Ovary (tissue), 9 donors: ENCODE measurements around the gene KIF6. TPM values are rescaled to one million over a fixed set of nuclear protein-coding genes. Genes with fewer than 3 reads are reported as not detected.

Experiments
- DNase-seq, 5 donors: peaks; one replicate each; pipeline ENCODE4 v3.0.0-alpha.2; 2019 to 2020
- H3K27ac ChIP-seq, 2 donors: fragments of 200-600 bp; one replicate each; pipeline versions ENCODE4 v1.5.1 to v1.8.0; 2019 to 2022
- H3K27me3 ChIP-seq: fragments of 200-600 bp; one replicate; pipeline ENCODE4 v1.8.0; 2022
- H3K36me3 ChIP-seq: fragments of 200-600 bp; sonication (generic); one replicate; pipeline ENCODE4 v1.5.1; 2019
- H3K4me1 ChIP-seq: one replicate; pipeline ENCODE4 v1.8.1; 2013; ENCODE audit warnings: mild to moderate bottlenecking, moderate library complexity; ENCODE audit not compliant: insufficient read depth
- H3K4me3 ChIP-seq: fragments of 200-600 bp; sonication (generic); one replicate; pipeline ENCODE4 v1.5.1; 2017
- H3K9me3 ChIP-seq, 2 donors: fragments of 200-600 bp in 1 of 2; sonication (generic) in 1 of 2; one replicate each; pipeline versions ENCODE4 v1.5.1 to v1.8.1; 2013 to 2019; ENCODE audit warnings: mild to moderate bottlenecking in 1 of 2, moderate library complexity in 1 of 2
- CTCF ChIP-seq, 3 donors: fragments of 450-650 bp in 2 of 3; fragments of 200-600 bp in 1 of 3; IDR thresholded peaks; one replicate each; pipeline versions ENCODE4 v1.5.1 to v1.8.0; 2016 to 2022; ENCODE audit warnings: antibody characterized with exemption in 3 of 3, mild to moderate bottlenecking in 1 of 3
- EP300 ChIP-seq: sonication (generic); formaldehyde crosslinking; IDR thresholded peaks from one replicate; pipeline ENCODE4 v1.6.1; 2017; ENCODE audit warnings: antibody characterized with exemption
- POLR2A ChIP-seq: fragments of 450-650 bp; IDR thresholded peaks from one replicate; pipeline ENCODE4 v1.6.1; 2017; ENCODE audit warnings: antibody characterized with exemption, mild to moderate bottlenecking, moderate library complexity
- WGBS, 3 donors: extraction: QIAGEN DNeasy Blood & Tissue Kit in 1 of 3; methylation state at CpG; one replicate each; pipeline versions ENCODE4 v1.1.5 to v1.1.7; 2013 to 2017; 5-methylcytosine and 5-hydroxymethylcytosine counted together
- intact Hi-C, 4 donors: fragments of 100-400 bp; cut with DNase I; formaldehyde crosslinking; loops; one replicate each; pipeline versions ENCODE4 v1.11.0 to v1.15.1; 2022 to 2023
- polyA plus RNA-seq, 2 donors: library from polyadenylated mRNA; stranded (reverse); fragments of 200-250 nt in 1 of 2; fragments of 350-450 nt in 1 of 2; fragmentation: Illumina TruSeq in 1 of 2; extraction: RNeasy Lipid Tissue Mini Kit (QIAGEN cat#74804) in 1 of 2; gene quantifications; one replicate each; pipeline ENCODE4 v1.2.3, GENCODE V29; 2013 to 2014
- total RNA-seq, 7 donors: library from RNA; depleted of rRNA in 2 of 7; stranded (reverse); fragments of >200 nt in 2 of 7; fragmentation: NEBNext Ultra II Directional in 3 of 7; extraction: Animal tissue kit (Norgen Biotek cat#: 25700) in 3 of 7; gene quantifications; one replicate each; pipeline versions ENCODE4 v1.1.0 to v1.2.4, GENCODE V29; 2016 to 2023
- donor health status: DM: no; HTN: no; CAD: no; lungs with moderate emphysema.
- donor health status: DM: no; HTN: no; CAD: no.
- donor health status: Bipolar disorder and iron deficiency.
- donor health status: DM: yes; HTN: yes; CAD: no.
- donor health status: DM: no; HTN: no; CAD: no.
- donor health status: DM: yes; HTN: yes; CAD: no.

The KIF6 gene
- total and polyA plus RNA-seq, 9 donors, result 0.12 to 2.1 (median 0.82) TPM

- no peak overlapping the region for H3K4me3 ChIP-seq
Measured at GRCh38 chr6:39702265-39702664, 22.9 kb downstream of the KIF6 start.

GRCh38 chr6:39700362-39700761 lies 24.8 kb downstream of the KIF6 start:
- Histone ChIP-seq H3K4me1 (no peaks in the 10 kb centered on the region), H3K4me3 (no peak overlapping the region), H3K27me3 (no peaks in the 10 kb centered on the region), H3K36me3 (no peaks in the 10 kb centered on the region), H3K27ac (no peak overlapping the region), H3K9me3 (no peaks in the 10 kb centered on the region)
- WGBS, 3 donors, result 90 to 92% (median 90%) methylated on average over 1 of the region's 1 CpG
- no peak for TF ChIP-seq POLR2A
- no peak for TF ChIP-seq EP300
- no peak for TF ChIP-seq CTCF (IDR thresholded peaks at IDR 0.05)
- no peak for DNase-seq
- intact Hi-C loops, result no loop called here

More at GRCh38 chr6:39702265-39702664, 22.9 kb downstream of the KIF6 start:
- Histone ChIP-seq H3K4me1 (no peaks in the 10 kb centered on the region), H3K36me3 (no peaks in the 10 kb centered on the region), H3K27ac (no peak overlapping the region), H3K27me3 (no peaks in the 10 kb centered on the region), H3K9me3 (no peaks in the 10 kb centered on the region)
- no peak for DNase-seq
- intact Hi-C loops, result no loop called here
- TF ChIP-seq EP300, result no peak
- TF ChIP-seq POLR2A, result no peak
- no peak for TF ChIP-seq CTCF (IDR thresholded peaks at IDR 0.05)
- WGBS, 3 donors, result 65 to 78% (median 74%) methylated on average over 4 of the region's 4 CpGs

GRCh38 chr6:39698789-39699188 lies 26.4 kb downstream of the KIF6 start:
- Histone ChIP-seq H3K4me1 (no peaks in the 10 kb centered on the region), H3K36me3 (no peaks in the 10 kb centered on the region), H3K27ac (no peak overlapping the region), H3K4me3 (no peak overlapping the region), H3K27me3 (no peaks in the 10 kb centered on the region), H3K9me3 (no peaks in the 10 kb centered on the region)
- no peak for DNase-seq
- intact Hi-C loops, result no loop called here
- WGBS, 3 donors, result 95 to 98% (median 98%) methylated on average over 1 of the region's 1 CpG
- no peak for TF ChIP-seq CTCF (IDR thresholded peaks at IDR 0.05)
- no peak for TF ChIP-seq EP300
- no peak for TF ChIP-seq POLR2A

GRCh38 chr6:39696986-39697788 lies 28.0 kb downstream of the KIF6 start:
- no peak for DNase-seq
- intact Hi-C loops, result no loop called here
- H3K9me3 ChIP-seq, result no peaks in the 10 kb centered on the region
- H3K4me3 ChIP-seq, result no peak overlapping the region
- no peak overlapping the region for H3K27ac ChIP-seq
- H3K27me3 ChIP-seq, result no peaks in the 10 kb centered on the region
- 85 to 90% (median 86%) methylated on average over 4 of the region's 4 CpGs for WGBS, 3 donors
- no peaks in the 10 kb centered on the region for H3K4me1 ChIP-seq
- H3K36me3 ChIP-seq, result no peaks in the 10 kb centered on the region
- no peak for TF ChIP-seq POLR2A
- TF ChIP-seq EP300, result no peak
- TF ChIP-seq CTCF (IDR thresholded peaks at IDR 0.05), result no peak
